ENCODE data around the gene UBE2R2.
"Not testable (repeated sequence)": the region's sequence is repeated elsewhere in the genome, so short reads cannot be mapped to it uniquely, and the experiment has no call there.

DNA sequence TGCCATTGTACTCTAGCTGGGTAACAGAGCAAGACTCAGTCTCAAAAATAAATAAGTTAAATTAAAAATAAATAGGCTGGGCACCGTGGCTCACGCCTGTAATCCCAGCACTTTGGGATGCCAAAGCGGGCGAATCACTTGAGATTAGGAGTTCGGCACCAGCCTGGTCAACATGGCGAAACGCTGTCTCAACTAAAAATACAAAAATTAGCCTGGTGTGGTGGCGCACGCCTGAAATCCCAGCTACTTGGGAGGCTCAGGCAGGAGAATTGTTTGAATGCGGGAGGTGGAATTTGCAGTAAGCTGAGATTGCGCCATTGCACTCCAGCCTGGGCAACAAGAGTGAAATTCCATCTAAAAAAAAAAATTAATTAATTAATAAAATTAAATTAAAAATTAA is 10.3 kb downstream of the UBE2R2 start:
- TF ChIP-seq, protein P1, sequence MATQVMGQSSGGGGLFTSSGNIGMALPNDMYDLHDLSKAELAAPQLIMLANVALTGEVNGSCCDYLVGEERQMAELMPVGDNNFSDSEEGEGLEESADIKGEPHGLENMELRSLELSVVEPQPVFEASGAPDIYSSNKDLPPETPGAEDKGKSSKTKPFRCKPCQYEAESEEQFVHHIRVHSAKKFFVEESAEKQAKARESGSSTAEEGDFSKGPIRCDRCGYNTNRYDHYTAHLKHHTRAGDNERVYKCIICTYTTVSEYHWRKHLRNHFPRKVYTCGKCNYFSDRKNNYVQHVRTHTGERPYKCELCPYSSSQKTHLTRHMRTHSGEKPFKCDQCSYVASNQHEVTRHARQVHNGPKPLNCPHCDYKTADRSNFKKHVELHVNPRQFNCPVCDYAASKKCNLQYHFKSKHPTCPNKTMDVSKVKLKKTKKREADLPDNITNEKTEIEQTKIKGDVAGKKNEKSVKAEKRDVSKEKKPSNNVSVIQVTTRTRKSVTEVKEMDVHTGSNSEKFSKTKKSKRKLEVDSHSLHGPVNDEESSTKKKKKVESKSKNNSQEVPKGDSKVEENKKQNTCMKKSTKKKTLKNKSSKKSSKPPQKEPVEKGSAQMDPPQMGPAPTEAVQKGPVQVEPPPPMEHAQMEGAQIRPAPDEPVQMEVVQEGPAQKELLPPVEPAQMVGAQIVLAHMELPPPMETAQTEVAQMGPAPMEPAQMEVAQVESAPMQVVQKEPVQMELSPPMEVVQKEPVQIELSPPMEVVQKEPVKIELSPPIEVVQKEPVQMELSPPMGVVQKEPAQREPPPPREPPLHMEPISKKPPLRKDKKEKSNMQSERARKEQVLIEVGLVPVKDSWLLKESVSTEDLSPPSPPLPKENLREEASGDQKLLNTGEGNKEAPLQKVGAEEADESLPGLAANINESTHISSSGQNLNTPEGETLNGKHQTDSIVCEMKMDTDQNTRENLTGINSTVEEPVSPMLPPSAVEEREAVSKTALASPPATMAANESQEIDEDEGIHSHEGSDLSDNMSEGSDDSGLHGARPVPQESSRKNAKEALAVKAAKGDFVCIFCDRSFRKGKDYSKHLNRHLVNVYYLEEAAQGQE (tag by site-specific recombination; IDR thresholded peaks at IDR 0.05), result not testable (repeated sequence)
- TF ChIP-seq MEIS1 (CRISPR knock-in tag; IDR thresholded peaks at IDR 0.05; ENCODE audit: borderline replicate concordance); ZNF274 (IDR thresholded peaks at IDR 0.05; ENCODE audit: low read length); ZNF274 (tag by site-specific recombination; IDR thresholded peaks at IDR 0.05; ENCODE audit: borderline replicate concordance); ZNF221 (tag by site-specific recombination; IDR thresholded peaks at IDR 0.05; ENCODE audit: borderline replicate concordance); ZSCAN23 (tag by site-specific recombination; IDR thresholded peaks at IDR 0.05); ZNF366 (tag by site-specific recombination; conservative IDR thresholded peaks at IDR 0.05); ZNF121 (tag by site-specific recombination; IDR thresholded peaks at IDR 0.05); ZSCAN30 (tag by site-specific recombination; IDR thresholded peaks at IDR 0.05); ZNF292 (tag by site-specific recombination; IDR thresholded peaks at IDR 0.05; ENCODE audit: borderline replicate concordance, low read depth); ZXDB (tag by site-specific recombination; IDR thresholded peaks at IDR 0.05): not testable (repeated sequence)
- TF ChIP-seq, protein P2, sequence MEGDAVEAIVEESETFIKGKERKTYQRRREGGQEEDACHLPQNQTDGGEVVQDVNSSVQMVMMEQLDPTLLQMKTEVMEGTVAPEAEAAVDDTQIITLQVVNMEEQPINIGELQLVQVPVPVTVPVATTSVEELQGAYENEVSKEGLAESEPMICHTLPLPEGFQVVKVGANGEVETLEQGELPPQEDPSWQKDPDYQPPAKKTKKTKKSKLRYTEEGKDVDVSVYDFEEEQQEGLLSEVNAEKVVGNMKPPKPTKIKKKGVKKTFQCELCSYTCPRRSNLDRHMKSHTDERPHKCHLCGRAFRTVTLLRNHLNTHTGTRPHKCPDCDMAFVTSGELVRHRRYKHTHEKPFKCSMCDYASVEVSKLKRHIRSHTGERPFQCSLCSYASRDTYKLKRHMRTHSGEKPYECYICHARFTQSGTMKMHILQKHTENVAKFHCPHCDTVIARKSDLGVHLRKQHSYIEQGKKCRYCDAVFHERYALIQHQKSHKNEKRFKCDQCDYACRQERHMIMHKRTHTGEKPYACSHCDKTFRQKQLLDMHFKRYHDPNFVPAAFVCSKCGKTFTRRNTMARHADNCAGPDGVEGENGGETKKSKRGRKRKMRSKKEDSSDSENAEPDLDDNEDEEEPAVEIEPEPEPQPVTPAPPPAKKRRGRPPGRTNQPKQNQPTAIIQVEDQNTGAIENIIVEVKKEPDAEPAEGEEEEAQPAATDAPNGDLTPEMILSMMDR (tag by site-specific recombination; IDR thresholded peaks at IDR 0.05), result not testable (repeated sequence)
- TF ChIP-seq, protein P3, sequence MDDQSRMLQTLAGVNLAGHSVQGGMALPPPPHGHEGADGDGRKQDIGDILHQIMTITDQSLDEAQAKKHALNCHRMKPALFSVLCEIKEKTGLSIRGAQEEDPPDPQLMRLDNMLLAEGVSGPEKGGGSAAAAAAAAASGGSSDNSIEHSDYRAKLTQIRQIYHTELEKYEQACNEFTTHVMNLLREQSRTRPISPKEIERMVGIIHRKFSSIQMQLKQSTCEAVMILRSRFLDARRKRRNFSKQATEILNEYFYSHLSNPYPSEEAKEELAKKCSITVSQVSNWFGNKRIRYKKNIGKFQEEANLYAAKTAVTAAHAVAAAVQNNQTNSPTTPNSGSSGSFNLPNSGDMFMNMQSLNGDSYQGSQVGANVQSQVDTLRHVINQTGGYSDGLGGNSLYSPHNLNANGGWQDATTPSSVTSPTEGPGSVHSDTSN (CRISPR knock-in tag; IDR thresholded peaks at IDR 0.05), result not testable (repeated sequence)
